OCI-LY3 (cell line): ENCODE measurements around the gene ASB1.

ENCODE experiments used
- EZH2phosphoT487 ChIP-seq: fragments of 200-600 bp; shearing (Covaris generic); IDR thresholded peaks from 2 replicates; pipeline ENCODE4 v1.6.1; 2018; ENCODE audit warnings: antibody characterized with exemption, mixed run types, low read depth
- TF ChIP-seq, protein P1 (sequence below): fragments of 200-600, 300-600 bp; sonication (generic); IDR thresholded peaks from 2 replicates; pipeline ENCODE4 v1.5.1; 2014; ENCODE audit warnings: antibody characterized with exemption, low read length, low read depth

DNA sequence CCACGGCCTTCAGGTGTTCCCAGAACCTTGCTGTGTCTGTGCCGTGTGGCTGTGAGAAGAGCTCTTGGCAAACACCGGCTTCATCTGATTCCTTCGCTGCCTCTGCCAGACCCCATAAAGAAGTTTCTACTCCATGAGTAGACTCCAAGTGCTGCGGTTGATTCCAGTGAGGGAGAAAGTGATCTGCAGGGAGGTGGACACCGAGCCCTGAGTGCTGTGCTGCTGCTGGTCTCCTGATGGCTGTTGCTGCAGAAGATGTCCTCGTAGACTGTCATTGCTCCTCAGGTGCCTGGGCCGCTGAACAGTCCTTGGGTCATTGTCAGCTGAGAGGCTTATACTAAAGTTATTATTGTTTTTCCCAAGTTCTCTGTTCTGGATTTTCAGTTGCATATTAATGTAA is 19.6 kb downstream of the ASB1 start:
- TF ChIP-seq, protein P1, sequence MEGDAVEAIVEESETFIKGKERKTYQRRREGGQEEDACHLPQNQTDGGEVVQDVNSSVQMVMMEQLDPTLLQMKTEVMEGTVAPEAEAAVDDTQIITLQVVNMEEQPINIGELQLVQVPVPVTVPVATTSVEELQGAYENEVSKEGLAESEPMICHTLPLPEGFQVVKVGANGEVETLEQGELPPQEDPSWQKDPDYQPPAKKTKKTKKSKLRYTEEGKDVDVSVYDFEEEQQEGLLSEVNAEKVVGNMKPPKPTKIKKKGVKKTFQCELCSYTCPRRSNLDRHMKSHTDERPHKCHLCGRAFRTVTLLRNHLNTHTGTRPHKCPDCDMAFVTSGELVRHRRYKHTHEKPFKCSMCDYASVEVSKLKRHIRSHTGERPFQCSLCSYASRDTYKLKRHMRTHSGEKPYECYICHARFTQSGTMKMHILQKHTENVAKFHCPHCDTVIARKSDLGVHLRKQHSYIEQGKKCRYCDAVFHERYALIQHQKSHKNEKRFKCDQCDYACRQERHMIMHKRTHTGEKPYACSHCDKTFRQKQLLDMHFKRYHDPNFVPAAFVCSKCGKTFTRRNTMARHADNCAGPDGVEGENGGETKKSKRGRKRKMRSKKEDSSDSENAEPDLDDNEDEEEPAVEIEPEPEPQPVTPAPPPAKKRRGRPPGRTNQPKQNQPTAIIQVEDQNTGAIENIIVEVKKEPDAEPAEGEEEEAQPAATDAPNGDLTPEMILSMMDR: no peak
- TF ChIP-seq EZH2phosphoT487: no peak
